ENCODE results near the gene HECTD1.
"Not testable (repeated sequence)": the region's sequence is repeated elsewhere in the genome, so short reads cannot be mapped to it uniquely, and the experiment has no call there.

HECTD1 gene

GRCh38 chr14:31110872-31111271 lies 96.7 kb downstream of the HECTD1 start:
- DNase-seq (ENCODE audit: extremely low read depth, low read depth) = no peak
- no peak overlapping the region for H3K4me3 ChIP-seq (replicated peaks; ENCODE audit: low read depth, low read length)
- no peak for TF ChIP-seq CTCF (IDR thresholded peaks at IDR 0.05; ENCODE audit: low read depth, low read length, missing control alignments)

- H3K4me3 ChIP-seq (replicated peaks; ENCODE audit: low read depth, low read length) = no peak overlapping the region
- no peak for DNase-seq (ENCODE audit: extremely low read depth, low read depth)
- TF ChIP-seq CTCF (IDR thresholded peaks at IDR 0.05; ENCODE audit: low read depth, low read length, missing control alignments) = no peak
Observed at GRCh38 chr14:31109257-31109656, 98.3 kb downstream of the HECTD1 start.

GRCh38 chr14:31106768-31107167 lies 100.8 kb downstream of the HECTD1 start:
- TF ChIP-seq CTCF (IDR thresholded peaks at IDR 0.05; ENCODE audit: low read depth, low read length, missing control alignments) = no peak
- no peak for DNase-seq (ENCODE audit: extremely low read depth, low read depth)
- no peak overlapping the region for H3K4me3 ChIP-seq (replicated peaks; ENCODE audit: low read depth, low read length)

- no peak overlapping the region for H3K4me3 ChIP-seq (replicated peaks; ENCODE audit: low read depth, low read length)
- no peak for TF ChIP-seq CTCF (IDR thresholded peaks at IDR 0.05; ENCODE audit: low read depth, low read length, missing control alignments)
- no peak for DNase-seq (ENCODE audit: extremely low read depth, low read depth)
Observed at GRCh38 chr14:31097081-31097480, 110.5 kb downstream of the HECTD1 start.

GRCh38 chr14:31096255-31096654 lies 111.3 kb downstream of the HECTD1 start:
- no peak for TF ChIP-seq CTCF (IDR thresholded peaks at IDR 0.05; ENCODE audit: low read depth, low read length, missing control alignments)
- H3K4me3 ChIP-seq (replicated peaks; ENCODE audit: low read depth, low read length) = no peak overlapping the region
- no peak for DNase-seq (ENCODE audit: extremely low read depth, low read depth)

- not testable (repeated sequence) for DNase-seq (ENCODE audit: extremely low read depth, low read depth); H3K4me3 ChIP-seq (replicated peaks; ENCODE audit: low read depth, low read length)
Observed at GRCh38 chr14:31095817-31096216, 111.8 kb downstream of the HECTD1 start.

GRCh38 chr14:31093884-31094839 lies 113.4 kb downstream of the HECTD1 start:
- not testable (repeated sequence) for DNase-seq (ENCODE audit: extremely low read depth, low read depth)

More at GRCh38 chr14:31093884-31094839, 113.4 kb downstream of the HECTD1 start:
- not testable (repeated sequence) for H3K4me3 ChIP-seq (replicated peaks; ENCODE audit: low read depth, low read length)
